ENCODE data around the gene ASAP3.

GRCh38 chr1:23497777-23498439 lies 13.9 kb upstream of the ASAP3 start:
- TF ChIP-seq CTCF (IDR thresholded peaks at IDR 0.05) (no peak), POLR2A (IDR thresholded peaks at IDR 0.05) (no peak)

Data from thyroid gland (tissue), 4 donors.